ENCODE measurements around the gene KLB. TPM values are rescaled to one million over a fixed set of nuclear protein-coding genes. Genes with fewer than 3 reads are reported as not detected.
"Not testable (repeated sequence)": the region's sequence is repeated elsewhere in the genome, so short reads cannot be mapped to it uniquely, and the experiment has no call there.

KLB gene
- total RNA-seq (under 1 TPM in 1 of 2 donors, not detected in 1; 0.05 TPM), total RNA-seq (0 to 0.23 reads per million in 2 donors)

DNA sequence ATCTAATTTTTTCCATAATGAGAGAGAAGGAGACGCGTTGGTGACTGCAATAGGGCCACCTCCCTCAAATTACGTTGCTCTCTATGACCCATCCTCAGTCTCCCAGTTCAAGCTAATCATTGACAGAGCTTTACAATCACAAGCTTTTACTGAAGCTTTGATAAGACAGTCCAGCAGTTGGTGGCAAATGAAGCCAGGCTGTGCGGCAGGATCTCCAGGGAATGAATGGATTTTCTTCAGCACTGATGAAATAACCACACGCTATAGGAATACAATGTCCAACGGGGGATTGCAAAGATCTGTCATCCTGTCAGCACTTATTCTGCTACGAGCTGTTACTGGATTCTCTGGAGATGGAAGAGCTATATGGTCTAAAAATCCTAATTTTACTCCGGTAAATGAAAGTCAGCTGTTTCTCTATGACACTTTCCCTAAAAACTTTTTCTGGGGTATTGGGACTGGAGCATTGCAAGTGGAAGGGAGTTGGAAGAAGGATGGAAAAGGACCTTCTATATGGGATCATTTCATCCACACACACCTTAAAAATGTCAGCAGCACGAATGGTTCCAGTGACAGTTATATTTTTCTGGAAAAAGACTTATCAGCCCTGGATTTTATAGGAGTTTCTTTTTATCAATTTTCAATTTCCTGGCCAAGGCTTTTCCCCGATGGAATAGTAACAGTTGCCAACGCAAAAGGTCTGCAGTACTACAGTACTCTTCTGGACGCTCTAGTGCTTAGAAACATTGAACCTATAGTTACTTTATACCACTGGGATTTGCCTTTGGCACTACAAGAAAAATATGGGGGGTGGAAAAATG, at the start of gene KLB:
TSS of gene KLB (plus strand) at position 168 of the 821 bp plus-strand sequence. CDS start at position 188, 20 bp downstream.
- DNase-seq (no peak), ATAC-seq (no peak)
- H3K4me3 Mint-ChIP-seq = no peak within 1 kb of the TSS
- H3K4me1 Mint-ChIP-seq = no peaks in the 10 kb centered on the region
- peaks cover 3% of the 10 kb centered on the region for H3K36me3 Mint-ChIP-seq (ENCODE audit: low read depth)
- H3K9me3 ChIP-seq (ENCODE audit: control insufficient read depth, low read length, poor library complexity, severe bottlenecking) = no peaks in the 10 kb centered on the region
- H3K27ac Mint-ChIP-seq = no peak within 1 kb of the TSS
- H3K27me3 Mint-ChIP-seq = peaks cover 12% of the 10 kb centered on the region

DNA sequence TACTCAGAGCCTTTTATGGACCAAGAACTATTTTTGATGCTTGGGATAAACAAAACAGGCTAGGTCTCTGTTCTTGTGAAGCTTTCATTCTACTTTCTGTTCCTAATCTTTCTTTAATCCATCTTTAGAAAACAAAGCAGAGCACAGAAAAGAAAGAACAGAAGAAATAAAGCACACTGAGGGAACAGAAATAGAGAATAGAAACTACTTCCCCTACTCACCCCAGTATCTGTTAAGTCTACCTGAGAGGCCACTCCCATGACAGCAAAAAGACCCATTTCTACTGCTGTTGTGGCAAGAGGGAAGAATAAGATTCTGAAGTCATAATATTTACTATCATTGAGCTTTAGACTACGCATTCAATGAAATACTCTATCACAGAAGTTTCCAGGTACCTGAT, 49.7 kb upstream of the KLB start:
- DNase-seq (no peak), ATAC-seq (no peak)
- Mint-ChIP-seq H3K4me3 (peak overlapping the region; percentile 12), H3K27ac (peak overlapping the region; percentile 27), H3K36me3 (ENCODE audit: low read depth) (no peaks in the 10 kb centered on the region), H3K27me3 (no peaks in the 10 kb centered on the region), H3K4me1 (peaks cover 33% of the 10 kb centered on the region)
- no peaks in the 10 kb centered on the region for H3K9me3 ChIP-seq (ENCODE audit: control insufficient read depth, low read length, poor library complexity, severe bottlenecking)

- not testable (repeated sequence) for H3K27ac Mint-ChIP-seq; H3K4me3 Mint-ChIP-seq; H3K9me3 ChIP-seq (ENCODE audit: control insufficient read depth, low read length, poor library complexity, severe bottlenecking); DNase-seq; H3K27me3 Mint-ChIP-seq; H3K36me3 Mint-ChIP-seq (ENCODE audit: low read depth)
- peak; percentile 46 for ATAC-seq
- H3K4me1 Mint-ChIP-seq = peaks cover 28% of the 10 kb centered on the region
Observed at GRCh38 chr4:39360611-39361010, 46.1 kb upstream of the KLB start.

- Mint-ChIP-seq H3K4me1 (peaks cover 34% of the 10 kb centered on the region), H3K4me3 (peak overlapping the region; percentile 33), H3K27me3 (no peaks in the 10 kb centered on the region), H3K36me3 (ENCODE audit: low read depth) (no peaks in the 10 kb centered on the region), H3K27ac (peak overlapping the region; percentile 21)
- no peaks in the 10 kb centered on the region for H3K9me3 ChIP-seq (ENCODE audit: control insufficient read depth, low read length, poor library complexity, severe bottlenecking)
- DNase-seq (no peak), ATAC-seq (no peak)
Observed at GRCh38 chr4:39362827-39363226, 43.9 kb upstream of the KLB start.

GRCh38 chr4:39363773-39364393, 42.8 kb upstream of the KLB start:
- no peak overlapping the region for H3K4me3 Mint-ChIP-seq
- ATAC-seq (no peak), DNase-seq (no peak)
- no peaks in the 10 kb centered on the region for H3K27me3 Mint-ChIP-seq
- H3K9me3 ChIP-seq (ENCODE audit: control insufficient read depth, low read length, poor library complexity, severe bottlenecking) = no peaks in the 10 kb centered on the region
- H3K27ac Mint-ChIP-seq = peak overlapping the region; percentile 89
- no peaks in the 10 kb centered on the region for H3K36me3 Mint-ChIP-seq (ENCODE audit: low read depth)
- peaks cover 30% of the 10 kb centered on the region for H3K4me1 Mint-ChIP-seq

- ATAC-seq (no peak), DNase-seq (no peak)
- no peaks in the 10 kb centered on the region for H3K9me3 ChIP-seq (ENCODE audit: control insufficient read depth, low read length, poor library complexity, severe bottlenecking)
- H3K27me3 Mint-ChIP-seq = no peaks in the 10 kb centered on the region
- H3K27ac Mint-ChIP-seq = peak overlapping the region; percentile 96
- no peaks in the 10 kb centered on the region for H3K36me3 Mint-ChIP-seq (ENCODE audit: low read depth)
- H3K4me3 Mint-ChIP-seq = peak overlapping the region; percentile 95
- peaks cover 26% of the 10 kb centered on the region for H3K4me1 Mint-ChIP-seq
Observed at GRCh38 chr4:39365360-39365759, 41.4 kb upstream of the KLB start.

GRCh38 chr4:39365830-39366771, 40.6 kb upstream of the KLB start, which contains the start of gene RFC1:
Gene RFC1, minus strand, starts transcription at chr4:39366362. Its CDS starts 121 bp downstream, at chr4:39366241.
- no peaks in the 10 kb centered on the region for H3K27me3 Mint-ChIP-seq
- H3K9me3 ChIP-seq (ENCODE audit: control insufficient read depth, low read length, poor library complexity, severe bottlenecking) = no peaks in the 10 kb centered on the region
- H3K4me1 Mint-ChIP-seq = peaks cover 26% of the 10 kb centered on the region
- DNase-seq (peak; percentile 84 to 91 (median 84)), ATAC-seq (peak; percentile 96)
- H3K27ac Mint-ChIP-seq = peak within 1 kb of the TSS; percentile 96
- no peaks in the 10 kb centered on the region for H3K36me3 Mint-ChIP-seq (ENCODE audit: low read depth)
- H3K4me3 Mint-ChIP-seq = peak within 1 kb of the TSS; percentile 95

- H3K4me3 Mint-ChIP-seq = no peak overlapping the region
- no peaks in the 10 kb centered on the region for H3K27me3 Mint-ChIP-seq
- H3K9me3 ChIP-seq (ENCODE audit: control insufficient read depth, low read length, poor library complexity, severe bottlenecking) = no peaks in the 10 kb centered on the region
- DNase-seq (no peak), ATAC-seq (no peak)
- no peaks in the 10 kb centered on the region for H3K36me3 Mint-ChIP-seq (ENCODE audit: low read depth)
- H3K27ac Mint-ChIP-seq = no peak overlapping the region
- peaks cover 22% of the 10 kb centered on the region for H3K4me1 Mint-ChIP-seq
Observed at GRCh38 chr4:39367166-39367565, 39.6 kb upstream of the KLB start.

DNA sequence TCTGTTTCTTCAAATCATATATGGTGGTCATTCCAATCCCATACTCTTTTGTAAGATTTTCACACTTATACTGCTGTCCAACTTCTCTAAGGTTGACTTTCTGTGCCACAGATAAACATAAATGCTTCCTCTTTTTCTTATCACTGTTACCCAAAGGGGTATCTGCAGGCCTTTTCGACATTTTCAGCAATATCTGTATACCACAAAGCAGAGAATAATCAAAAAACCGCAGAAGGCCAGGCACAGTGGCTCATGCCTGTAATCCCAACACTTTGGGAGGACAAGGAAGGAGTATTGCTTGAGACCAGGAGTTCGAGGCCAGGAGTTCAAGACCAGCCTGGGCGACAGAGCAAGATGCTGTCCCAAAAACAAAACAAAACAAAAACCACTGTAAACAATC, 37.4 kb upstream of the KLB start:
- no peaks in the 10 kb centered on the region for H3K9me3 ChIP-seq (ENCODE audit: control insufficient read depth, low read length, poor library complexity, severe bottlenecking)
- Mint-ChIP-seq H3K4me3 (no peak overlapping the region), H3K4me1 (peaks cover 13% of the 10 kb centered on the region), H3K36me3 (ENCODE audit: low read depth) (no peaks in the 10 kb centered on the region), H3K27me3 (no peaks in the 10 kb centered on the region), H3K27ac (no peak overlapping the region)
- DNase-seq = no peak
- ATAC-seq = no peak

GRCh38 chr4:39371209-39371608, 35.5 kb upstream of the KLB start:
- not testable (repeated sequence) for H3K4me1 Mint-ChIP-seq; H3K36me3 Mint-ChIP-seq (ENCODE audit: low read depth); H3K9me3 ChIP-seq (ENCODE audit: control insufficient read depth, low read length, poor library complexity, severe bottlenecking); H3K4me3 Mint-ChIP-seq; ATAC-seq; H3K27me3 Mint-ChIP-seq; H3K27ac Mint-ChIP-seq; DNase-seq

DNA sequence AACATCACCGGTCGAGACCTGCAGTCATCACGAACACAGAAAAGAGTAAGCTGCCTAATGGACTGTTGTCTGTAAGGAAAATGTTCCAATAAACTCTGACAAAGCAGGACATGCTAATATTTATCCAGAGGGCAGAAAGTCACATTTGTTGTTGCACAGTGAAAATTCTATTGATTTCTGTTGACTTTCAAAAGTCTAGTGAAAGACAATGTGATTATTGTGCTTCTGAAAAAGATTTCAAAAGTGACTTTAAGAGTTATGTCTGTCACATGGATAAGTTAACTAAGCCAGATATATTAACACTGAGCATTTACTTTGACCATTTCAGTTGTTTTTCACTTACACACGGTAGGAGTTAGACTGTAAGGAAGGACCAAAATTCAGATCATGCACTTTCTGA, 31.3 kb upstream of the KLB start:
- no peak overlapping the region for H3K27ac Mint-ChIP-seq
- no peak overlapping the region for H3K4me3 Mint-ChIP-seq

DNA sequence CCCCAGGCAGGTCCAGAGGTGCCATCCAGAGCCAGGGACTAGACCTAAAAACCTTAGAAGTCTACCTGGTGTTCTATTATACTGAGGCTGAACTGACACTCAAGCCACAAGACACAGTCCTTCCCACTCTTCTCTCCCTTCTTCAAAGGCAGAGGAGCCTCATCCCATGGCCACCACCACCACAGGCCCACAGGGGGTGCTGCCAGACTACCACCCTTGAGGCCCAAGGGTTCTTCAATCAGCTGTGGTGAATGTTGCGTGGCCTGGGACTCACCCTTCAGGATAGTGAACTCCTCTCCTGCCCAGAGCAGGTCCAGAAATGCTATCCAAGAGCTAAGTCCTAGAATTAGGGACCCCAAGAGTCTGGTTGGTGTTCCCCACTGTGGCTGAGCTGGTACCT, 23.0 kb upstream of the KLB start:
- Mint-ChIP-seq H3K4me1 (no peaks in the 10 kb centered on the region), H3K27me3 (peaks cover 20% of the 10 kb centered on the region), H3K4me3 (no peak overlapping the region), H3K36me3 (ENCODE audit: low read depth) (no peaks in the 10 kb centered on the region), H3K27ac (no peak overlapping the region)
- no peaks in the 10 kb centered on the region for H3K9me3 ChIP-seq (ENCODE audit: control insufficient read depth, low read length, poor library complexity, severe bottlenecking)
- no peak for DNase-seq
- no peak for ATAC-seq

More for the DNA sequence above, 31.3 kb upstream of the KLB start:
- ATAC-seq = no peak
- H3K27me3 Mint-ChIP-seq = peaks cover 5% of the 10 kb centered on the region
- no peak for DNase-seq
- H3K9me3 ChIP-seq (ENCODE audit: control insufficient read depth, low read length, poor library complexity, severe bottlenecking) = no peaks in the 10 kb centered on the region
- H3K4me1 Mint-ChIP-seq = no peaks in the 10 kb centered on the region
- no peaks in the 10 kb centered on the region for H3K36me3 Mint-ChIP-seq (ENCODE audit: low read depth)

DNA sequence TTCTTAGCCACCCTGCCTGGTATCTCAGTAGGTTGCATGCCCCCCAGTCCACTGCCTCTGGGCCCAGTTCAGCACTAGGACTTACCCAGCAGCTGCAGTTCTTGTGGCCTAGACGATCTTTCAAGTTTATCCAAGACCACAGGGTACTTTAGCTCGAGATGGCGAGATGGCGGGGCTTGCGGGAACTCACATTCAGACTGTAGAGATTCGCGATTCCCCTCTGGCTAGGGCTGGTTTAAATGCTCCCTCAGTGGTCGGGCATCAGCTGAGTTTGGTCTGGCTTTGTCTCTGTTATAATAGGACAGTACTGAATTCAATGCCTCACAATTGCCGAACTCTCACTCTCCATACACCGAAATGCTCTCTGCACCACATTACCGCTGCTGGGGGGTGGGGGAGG, 22.2 kb upstream of the KLB start:
- Mint-ChIP-seq H3K27ac (no peak overlapping the region), H3K4me3 (no peak overlapping the region), H3K36me3 (ENCODE audit: low read depth) (no peaks in the 10 kb centered on the region), H3K27me3 (peaks cover 20% of the 10 kb centered on the region), H3K4me1 (no peaks in the 10 kb centered on the region)
- ATAC-seq = no peak
- DNase-seq = no peak
- H3K9me3 ChIP-seq (ENCODE audit: control insufficient read depth, low read length, poor library complexity, severe bottlenecking) = no peaks in the 10 kb centered on the region

Data from T-helper 17 cell (primary cell).